GM18505 (cell line): ENCODE results near the gene RHNO1.
"Not testable (repeated sequence)": the region's sequence is repeated elsewhere in the genome, so short reads cannot be mapped to it uniquely, and the experiment has no call there.

Source experiments
- ATAC-seq: cut with Tn5 transposase; IDR thresholded peaks from one replicate; pipeline ENCODE4 v1.9.1; 2021; ENCODE audit not compliant: unreplicated experiment
- POLR2A ChIP-seq: IDR thresholded peaks from 4 replicates; pipeline ENCODE4 v1.6.1; 2011; ENCODE audit warnings: borderline replicate concordance; ENCODE audit not compliant: insufficient read depth, insufficient read length; ENCODE audit errors: extremely low read depth

The RHNO1 gene

GRCh38 chr12:2851931-2852330 lies 25.1 kb upstream of the RHNO1 start:
- TF ChIP-seq POLR2A = no peak
- ATAC-seq = no peak

GRCh38 chr12:2853626-2854025 lies 23.4 kb upstream of the RHNO1 start:
- ATAC-seq = no peak
- no peak for TF ChIP-seq POLR2A

GRCh38 chr12:2854669-2855453 lies 22.2 kb upstream of the RHNO1 start:
- no peak for ATAC-seq
- TF ChIP-seq POLR2A = no peak

- no peak for TF ChIP-seq POLR2A
- ATAC-seq = no peak
These were observed 21.5 kb upstream of the RHNO1 start for GRCh38 chr12:2855546-2855945.

- TF ChIP-seq POLR2A = no peak
- ATAC-seq = no peak
These were observed 21.0 kb upstream of the RHNO1 start for GRCh38 chr12:2856051-2856450.

GRCh38 chr12:2857021-2857431 lies 20.0 kb upstream of the RHNO1 start, which contains the start of gene TEX52:
TEX52 (minus strand) TSS chr12:2857039; CDS start chr12:2857026, 13 bp downstream.
- ATAC-seq = no peak
- no peak for TF ChIP-seq POLR2A

GRCh38 chr12:2857576-2857975 lies 19.4 kb upstream of the RHNO1 start:
- TF ChIP-seq POLR2A = no peak
- ATAC-seq = no peak

GRCh38 chr12:2858334-2858733 lies 18.7 kb upstream of the RHNO1 start:
- ATAC-seq = no peak
- TF ChIP-seq POLR2A = no peak

- no peak for TF ChIP-seq POLR2A
These were observed 18.0 kb upstream of the RHNO1 start for GRCh38 chr12:2858944-2859421.

GRCh38 chr12:2860170-2860569 lies 16.9 kb upstream of the RHNO1 start:
- no peak for TF ChIP-seq POLR2A
- no peak for ATAC-seq

More at GRCh38 chr12:2858944-2859421, 18.0 kb upstream of the RHNO1 start:
- no peak for ATAC-seq

GRCh38 chr12:2862876-2863275 lies 14.1 kb upstream of the RHNO1 start:
- no peak for TF ChIP-seq POLR2A
- no peak for ATAC-seq

- ATAC-seq = not testable (repeated sequence)
These were observed 13.6 kb upstream of the RHNO1 start for GRCh38 chr12:2863402-2863801.

- no peak for ATAC-seq
- TF ChIP-seq POLR2A = no peak
These were observed 12.8 kb upstream of the RHNO1 start for GRCh38 chr12:2864198-2864597.

- ATAC-seq = not testable (repeated sequence)
These were observed 7.9 kb upstream of the RHNO1 start for GRCh38 chr12:2868986-2869632.

GRCh38 chr12:2876431-2877046 lies 484 bp upstream of the RHNO1 start:
- TF ChIP-seq POLR2A = no peak
- peak; percentile 4 for ATAC-seq
